MM.1S (cell line): ENCODE measurements around the gene LRIT2.

ENCODE experiments used
- DNase-seq: peaks from one replicate; pipeline ENCODE4 v3.0.0-alpha.2; 2015
- H2AFZ ChIP-seq: fragments of 300-600 bp; sonication (generic); 2 replicates; pipeline ENCODE4 v1.6.0; 2016; ENCODE audit warnings: antibody characterized with exemption, low read length
- H3F3A ChIP-seq: fragments of 300-600 bp; sonication (generic); 2 replicates; pipeline ENCODE4 v1.6.1; 2016; ENCODE audit warnings: mild to moderate bottlenecking, antibody characterized with exemption, low read length, moderate library complexity, mixed read lengths; ENCODE audit not compliant: insufficient read depth
- H3K27ac ChIP-seq: fragments of 300-600 bp; sonication (generic); 2 replicates; pipeline ENCODE4 v1.5.1; 2016; ENCODE audit warnings: mild to moderate bottlenecking, low read length
- H3K27me3 ChIP-seq: fragments of 300-600 bp; sonication (generic); replicated peaks from 2 replicates; pipeline ENCODE4 v1.6.0; 2016; ENCODE audit warnings: low read length; ENCODE audit not compliant: insufficient read depth
- H3K36me3 ChIP-seq: fragments of 300-600 bp; sonication (generic); replicated peaks from 2 replicates; pipeline ENCODE4 v1.6.1; 2016; ENCODE audit warnings: mild to moderate bottlenecking, low read length, mixed read lengths; ENCODE audit not compliant: insufficient read depth
- H3K4me1 ChIP-seq: fragments of 300-600 bp; sonication (generic); 2 replicates; pipeline ENCODE4 v1.6.1; 2016; ENCODE audit warnings: low read length, mixed read lengths
- H3K4me2 ChIP-seq: fragments of 300-600 bp; sonication (generic); 2 replicates; pipeline ENCODE4 v1.6.0; 2016; ENCODE audit warnings: low read depth, low read length
- H3K4me3 ChIP-seq: fragments of 300-600 bp; sonication (generic); 2 replicates; pipeline ENCODE4 v1.5.1; 2016; ENCODE audit warnings: low read length, mixed read lengths
- H3K79me2 ChIP-seq: fragments of 300-600 bp; sonication (generic); 2 replicates; pipeline ENCODE4 v1.6.1; 2016; ENCODE audit warnings: mixed run types, low read length, mixed read lengths
- H3K9ac ChIP-seq: fragments of 300-600 bp; sonication (generic); 2 replicates; pipeline ENCODE4 v1.6.1; 2016; ENCODE audit warnings: low read length, mixed read lengths
- H3K9me2 ChIP-seq: fragments of 300-600 bp; sonication (generic); replicated peaks from 2 replicates; pipeline ENCODE4 v1.6.1; 2016; ENCODE audit warnings: mild to moderate bottlenecking, low read length, mixed read lengths; ENCODE audit not compliant: insufficient read depth
- H3K9me3 ChIP-seq: fragments of 300-600 bp; sonication (generic); replicated peaks from 2 replicates; pipeline ENCODE4 v1.6.1; 2016; ENCODE audit warnings: mild to moderate bottlenecking, low read length, mixed read lengths; ENCODE audit not compliant: insufficient read depth
- H4K20me1 ChIP-seq: fragments of 300-600 bp; sonication (generic); 2 replicates; pipeline ENCODE4 v1.6.1; 2016; ENCODE audit warnings: mild to moderate bottlenecking, low read length, moderate library complexity, mixed read lengths; ENCODE audit not compliant: insufficient read depth
- CTCF ChIP-seq: fragments of 300-600 bp; sonication (generic); IDR thresholded peaks from 2 replicates; pipeline ENCODE4 v1.5.1; 2016; ENCODE audit warnings: antibody characterized with exemption, low read length, mixed read lengths
- EZH2 ChIP-seq: fragments of 300-600 bp; sonication (generic); optimal IDR thresholded peaks from 2 replicates; pipeline ENCODE3; 2017; ENCODE audit warnings: low read depth, mild to moderate bottlenecking, antibody characterized with exemption, low read length, mixed read lengths
- EZH2phosphoT487 ChIP-seq: fragments of 300-600 bp; sonication (generic); IDR thresholded peaks from 2 replicates; pipeline ENCODE4 v1.6.1; 2018; ENCODE audit warnings: antibody characterized with exemption, low read length

LRIT2 gene

DNA sequence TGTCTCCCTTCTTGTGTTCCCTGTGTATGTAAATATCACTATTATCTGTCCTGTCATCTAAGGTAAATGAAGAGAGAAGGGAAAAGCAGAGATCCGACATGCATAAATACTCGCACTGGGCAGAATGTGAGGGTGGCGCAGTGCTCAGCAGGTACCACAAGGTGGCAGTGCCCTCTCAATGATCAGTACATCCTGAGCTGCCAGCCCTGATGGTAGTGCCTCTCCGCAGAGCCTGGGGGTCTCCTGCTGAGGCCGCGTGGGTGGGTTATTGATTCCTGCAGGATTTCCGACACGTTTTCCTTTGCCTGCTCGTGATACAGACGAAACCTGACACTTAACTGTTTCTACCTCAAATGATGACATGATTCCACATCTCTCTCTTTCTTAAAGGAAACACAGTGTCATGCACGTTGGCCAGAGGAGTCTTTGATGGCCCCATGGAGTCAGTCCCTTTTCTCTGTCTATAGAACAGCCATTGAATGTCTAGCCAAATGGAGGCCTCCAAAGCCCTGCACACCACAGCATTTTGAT lies 39.3 kb upstream of the LRIT2 start:
- H2AFZ ChIP-seq = peak overlapping the region; percentile 12; the same call in 1 of the 2 replicates
- no peak for TF ChIP-seq EZH2phosphoT487
- TF ChIP-seq EZH2 = no peak
- peak; percentile 96 for TF ChIP-seq CTCF
- H3K4me3 ChIP-seq = no peak overlapping the region

GRCh38 chr10:84263716-84264115 lies 38.4 kb upstream of the LRIT2 start:
- no peaks in the 10 kb centered on the region for H3K9me2 ChIP-seq
- H2AFZ ChIP-seq = no peak overlapping the region
- DNase-seq = no peak
- H3K79me2 ChIP-seq = no peaks in the 10 kb centered on the region
- no peaks in the 10 kb centered on the region for H3K27me3 ChIP-seq
- H3K4me2 ChIP-seq = no peak overlapping the region
- no peak overlapping the region for H3K27ac ChIP-seq
- no peaks in the 10 kb centered on the region for H4K20me1 ChIP-seq
- no peaks in the 10 kb centered on the region for H3F3A ChIP-seq
- H3K4me3 ChIP-seq = no peak overlapping the region
- H3K9ac ChIP-seq = no peak overlapping the region
- no peaks in the 10 kb centered on the region for H3K4me1 ChIP-seq
- no peaks in the 10 kb centered on the region for H3K36me3 ChIP-seq
- no peaks in the 10 kb centered on the region for H3K9me3 ChIP-seq
- TF ChIP-seq EZH2 (no peak), CTCF (no peak)

More for the DNA sequence above, 39.3 kb upstream of the LRIT2 start:
- no peaks in the 10 kb centered on the region for H3K36me3 ChIP-seq
- no peaks in the 10 kb centered on the region for H4K20me1 ChIP-seq
- no peaks in the 10 kb centered on the region for H3K4me1 ChIP-seq
- H3K4me2 ChIP-seq = no peak overlapping the region
- no peaks in the 10 kb centered on the region for H3K27me3 ChIP-seq
- H3K9ac ChIP-seq = no peak overlapping the region
- H3K79me2 ChIP-seq = no peaks in the 10 kb centered on the region
- no peaks in the 10 kb centered on the region for H3K9me3 ChIP-seq
- no peak overlapping the region for H3K27ac ChIP-seq
- peak; percentile 51 for DNase-seq
- no peaks in the 10 kb centered on the region for H3F3A ChIP-seq
- H3K9me2 ChIP-seq = no peaks in the 10 kb centered on the region

GRCh38 chr10:84262190-84262956 lies 37.0 kb upstream of the LRIT2 start:
- H2AFZ ChIP-seq = no peak overlapping the region
- no peak for TF ChIP-seq EZH2
- no peak for TF ChIP-seq EZH2phosphoT487
- no peak for TF ChIP-seq CTCF
- H3K27ac ChIP-seq = no peak overlapping the region

More at GRCh38 chr10:84262190-84262956, 37.0 kb upstream of the LRIT2 start:
- H3K9me2 ChIP-seq = no peaks in the 10 kb centered on the region
- no peaks in the 10 kb centered on the region for H3F3A ChIP-seq
- no peak overlapping the region for H3K4me2 ChIP-seq
- no peaks in the 10 kb centered on the region for H3K27me3 ChIP-seq
- H3K9ac ChIP-seq = no peak overlapping the region
- H4K20me1 ChIP-seq = no peaks in the 10 kb centered on the region
- DNase-seq = no peak
- no peak overlapping the region for H3K4me3 ChIP-seq
- H3K79me2 ChIP-seq = no peaks in the 10 kb centered on the region
- H3K36me3 ChIP-seq = no peaks in the 10 kb centered on the region
- no peaks in the 10 kb centered on the region for H3K4me1 ChIP-seq
- no peaks in the 10 kb centered on the region for H3K9me3 ChIP-seq
